ENCODE measurements around the gene PECR.

GRCh38 chr2:216073773-216074172, 7.8 kb downstream of the PECR start:
- TF ChIP-seq RAD21 (IDR thresholded peaks at IDR 0.05; ENCODE audit: low read depth) (no peak), EP300 (IDR thresholded peaks at IDR 0.05; ENCODE audit: borderline replicate concordance) (no peak), YY1 (IDR thresholded peaks at IDR 0.05; ENCODE audit: low read depth) (no peak), CEBPB (IDR thresholded peaks at IDR 0.05) (no peak), EGR1 (IDR thresholded peaks at IDR 0.05) (no peak), NFIC (IDR thresholded peaks at IDR 0.05) (no peak), TEAD4 (IDR thresholded peaks at IDR 0.05) (no peak), TAF1 (IDR thresholded peaks at IDR 0.05; ENCODE audit: low read depth) (no peak), TCF12 (IDR thresholded peaks at IDR 0.05; ENCODE audit: low read depth) (no peak), CREB1 (IDR thresholded peaks at IDR 0.05; ENCODE audit: low read depth) (no peak), FOXM1 (IDR thresholded peaks at IDR 0.05; ENCODE audit: borderline replicate concordance, low read depth) (no peak), USF1 (IDR thresholded peaks at IDR 0.05) (no peak)
- TF ChIP-seq, protein P1, sequence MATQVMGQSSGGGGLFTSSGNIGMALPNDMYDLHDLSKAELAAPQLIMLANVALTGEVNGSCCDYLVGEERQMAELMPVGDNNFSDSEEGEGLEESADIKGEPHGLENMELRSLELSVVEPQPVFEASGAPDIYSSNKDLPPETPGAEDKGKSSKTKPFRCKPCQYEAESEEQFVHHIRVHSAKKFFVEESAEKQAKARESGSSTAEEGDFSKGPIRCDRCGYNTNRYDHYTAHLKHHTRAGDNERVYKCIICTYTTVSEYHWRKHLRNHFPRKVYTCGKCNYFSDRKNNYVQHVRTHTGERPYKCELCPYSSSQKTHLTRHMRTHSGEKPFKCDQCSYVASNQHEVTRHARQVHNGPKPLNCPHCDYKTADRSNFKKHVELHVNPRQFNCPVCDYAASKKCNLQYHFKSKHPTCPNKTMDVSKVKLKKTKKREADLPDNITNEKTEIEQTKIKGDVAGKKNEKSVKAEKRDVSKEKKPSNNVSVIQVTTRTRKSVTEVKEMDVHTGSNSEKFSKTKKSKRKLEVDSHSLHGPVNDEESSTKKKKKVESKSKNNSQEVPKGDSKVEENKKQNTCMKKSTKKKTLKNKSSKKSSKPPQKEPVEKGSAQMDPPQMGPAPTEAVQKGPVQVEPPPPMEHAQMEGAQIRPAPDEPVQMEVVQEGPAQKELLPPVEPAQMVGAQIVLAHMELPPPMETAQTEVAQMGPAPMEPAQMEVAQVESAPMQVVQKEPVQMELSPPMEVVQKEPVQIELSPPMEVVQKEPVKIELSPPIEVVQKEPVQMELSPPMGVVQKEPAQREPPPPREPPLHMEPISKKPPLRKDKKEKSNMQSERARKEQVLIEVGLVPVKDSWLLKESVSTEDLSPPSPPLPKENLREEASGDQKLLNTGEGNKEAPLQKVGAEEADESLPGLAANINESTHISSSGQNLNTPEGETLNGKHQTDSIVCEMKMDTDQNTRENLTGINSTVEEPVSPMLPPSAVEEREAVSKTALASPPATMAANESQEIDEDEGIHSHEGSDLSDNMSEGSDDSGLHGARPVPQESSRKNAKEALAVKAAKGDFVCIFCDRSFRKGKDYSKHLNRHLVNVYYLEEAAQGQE (IDR thresholded peaks at IDR 0.05; ENCODE audit: low read depth), result no peak
- TF ChIP-seq, protein P2, sequence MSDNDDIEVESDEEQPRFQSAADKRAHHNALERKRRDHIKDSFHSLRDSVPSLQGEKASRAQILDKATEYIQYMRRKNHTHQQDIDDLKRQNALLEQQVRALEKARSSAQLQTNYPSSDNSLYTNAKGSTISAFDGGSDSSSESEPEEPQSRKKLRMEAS (IDR thresholded peaks at IDR 0.05), result no peak

Measured in Ishikawa (cell line).